Globus pallidus (tissue), 1 donor: Measurements from ENCODE around the gene SLC25A26.

Experiments used
- DNase-seq: peaks from one replicate; pipeline ENCODE4 v3.0.0-alpha.2; 2015; ENCODE audit warnings: low spot score

Gene SLC25A26

DNA sequence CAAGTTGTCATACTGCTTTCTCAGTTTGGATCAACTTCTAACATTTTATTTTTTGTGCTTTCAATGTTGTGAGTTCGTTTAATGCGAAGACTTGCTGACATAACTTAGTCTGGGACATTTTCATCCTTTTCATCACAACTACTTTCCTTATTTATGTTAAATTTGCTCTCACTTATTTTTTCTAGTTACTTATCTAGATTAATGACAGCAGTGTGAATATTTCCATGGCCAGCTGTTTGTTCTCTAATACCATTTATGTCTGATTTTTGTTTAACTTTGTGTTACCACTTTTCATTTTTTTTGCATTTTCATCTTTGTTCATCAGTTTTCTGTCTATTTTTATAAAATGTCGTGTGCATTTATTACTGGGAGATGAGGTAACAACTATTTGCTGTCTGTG lies 6.2 kb downstream of the SLC25A26 start:
- no peak for DNase-seq

- DNase-seq: no peak
Measured at GRCh38 chr3:66227915-66228314, 7.1 kb downstream of the SLC25A26 start.

DNA sequence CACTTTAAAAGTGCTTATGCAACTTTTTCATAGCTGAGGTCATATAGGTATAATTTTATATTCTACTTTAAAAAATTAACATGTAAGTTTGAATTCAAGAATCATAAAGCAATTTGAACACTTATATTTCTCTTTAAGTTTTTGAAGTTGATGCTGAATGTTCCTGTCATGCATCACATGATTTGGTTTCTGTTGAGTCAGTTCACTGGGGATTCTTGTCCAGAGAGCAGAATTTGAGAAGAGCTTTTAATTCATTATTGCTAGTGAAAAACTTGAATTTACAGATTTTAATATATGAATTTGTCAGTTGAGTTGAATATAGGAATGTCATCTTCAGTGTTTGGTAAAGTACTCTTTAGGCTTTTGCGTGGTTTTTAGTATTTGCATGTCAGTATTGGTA lies 7.9 kb downstream of the SLC25A26 start:
- DNase-seq: no peak

- no peak for DNase-seq
Measured at GRCh38 chr3:66229931-66230330, 9.1 kb downstream of the SLC25A26 start.

GRCh38 chr3:66233033-66233432 lies 12.2 kb downstream of the SLC25A26 start:
- DNase-seq: no peak

DNA sequence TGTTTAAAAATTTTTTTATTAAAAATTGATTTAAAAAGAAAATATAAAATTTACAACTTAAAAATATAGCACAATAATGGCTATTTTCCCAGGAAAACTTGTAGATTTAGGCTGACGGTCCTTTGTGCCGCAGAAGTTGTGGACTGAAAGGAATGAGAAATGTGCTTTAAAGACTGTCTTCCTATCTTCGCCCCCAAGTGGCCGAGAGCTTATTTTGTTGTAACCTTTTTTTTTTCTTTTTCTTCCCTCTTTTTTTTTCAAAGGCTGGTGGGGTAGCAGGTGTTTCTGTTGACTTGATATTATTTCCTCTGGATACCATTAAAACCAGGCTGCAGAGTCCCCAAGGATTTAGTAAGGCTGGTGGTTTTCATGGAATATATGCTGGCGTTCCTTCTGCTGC lies 15.5 kb downstream of the SLC25A26 start:
- no peak for DNase-seq

DNA sequence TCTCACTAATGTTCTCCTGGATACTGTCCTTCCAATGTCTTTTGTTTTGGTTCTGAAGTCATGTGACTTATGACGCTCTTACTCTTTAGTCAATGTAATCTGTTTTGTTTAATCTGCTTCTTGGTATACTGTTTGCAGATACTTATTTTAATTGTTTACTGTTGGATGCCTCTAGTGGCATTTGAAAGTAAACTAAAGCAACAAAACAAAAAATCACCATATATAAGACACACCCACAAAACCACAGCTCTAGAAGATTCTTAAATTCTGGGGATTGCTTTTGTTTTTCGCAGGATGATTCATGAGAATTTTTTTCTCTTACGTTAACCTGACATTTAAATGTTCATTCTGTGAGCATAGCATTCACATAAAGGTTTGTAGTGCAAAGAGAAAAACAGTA lies 16.8 kb downstream of the SLC25A26 start:
- no peak for DNase-seq

DNA sequence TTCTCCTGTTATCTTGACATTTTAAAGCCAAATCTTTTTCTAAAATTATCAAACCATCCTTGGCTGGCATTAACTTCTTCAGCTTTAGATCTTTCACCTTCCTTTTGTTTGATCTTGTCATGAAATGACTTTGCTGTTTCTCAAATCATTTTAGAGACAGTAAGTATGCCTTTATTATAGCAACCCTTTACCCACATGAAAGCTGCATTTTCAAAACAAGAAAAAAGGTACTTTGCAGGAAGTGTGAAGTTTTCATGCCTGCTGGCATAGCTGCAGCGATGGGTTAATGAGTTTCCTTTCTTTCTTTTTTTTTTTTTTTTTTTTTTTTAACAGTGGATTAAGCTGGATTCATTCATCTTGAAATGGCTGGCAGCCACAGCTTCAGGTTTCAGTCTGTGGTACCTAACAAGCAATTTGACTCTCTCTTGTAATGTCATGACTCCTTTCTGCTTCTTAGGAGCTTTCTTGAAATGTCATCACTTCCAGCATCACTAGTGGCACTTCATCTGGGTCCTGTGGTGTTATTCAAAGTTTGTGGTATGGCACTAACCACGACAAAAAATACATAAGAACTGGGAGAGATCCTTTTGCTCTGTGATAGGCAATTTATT lies 18.8 kb downstream of the SLC25A26 start:
- no peak for DNase-seq

GRCh38 chr3:66241466-66241865 lies 20.7 kb downstream of the SLC25A26 start:
- peak; percentile 25 for DNase-seq

- DNase-seq: no peak
Measured at GRCh38 chr3:66242788-66243464, 22.1 kb downstream of the SLC25A26 start.

DNA sequence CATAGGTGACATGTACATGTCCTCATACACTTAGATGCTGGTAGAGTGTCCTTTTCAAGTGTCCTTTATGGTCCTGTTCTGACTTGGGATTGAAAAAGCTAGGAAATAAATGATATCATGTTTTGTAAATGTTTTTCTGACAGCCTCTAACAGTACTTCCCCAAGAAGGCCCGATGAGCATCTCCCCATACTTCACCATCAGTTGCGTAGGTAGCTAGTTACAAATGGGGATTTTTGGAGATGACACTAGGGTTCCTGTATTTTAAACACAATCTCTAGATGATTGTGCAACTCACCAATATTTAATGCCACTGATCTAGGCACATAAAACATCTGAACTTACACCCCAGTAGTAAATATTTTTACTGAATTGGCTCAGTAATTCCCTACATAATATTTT lies 27.8 kb downstream of the SLC25A26 start:
- DNase-seq: no peak

DNA sequence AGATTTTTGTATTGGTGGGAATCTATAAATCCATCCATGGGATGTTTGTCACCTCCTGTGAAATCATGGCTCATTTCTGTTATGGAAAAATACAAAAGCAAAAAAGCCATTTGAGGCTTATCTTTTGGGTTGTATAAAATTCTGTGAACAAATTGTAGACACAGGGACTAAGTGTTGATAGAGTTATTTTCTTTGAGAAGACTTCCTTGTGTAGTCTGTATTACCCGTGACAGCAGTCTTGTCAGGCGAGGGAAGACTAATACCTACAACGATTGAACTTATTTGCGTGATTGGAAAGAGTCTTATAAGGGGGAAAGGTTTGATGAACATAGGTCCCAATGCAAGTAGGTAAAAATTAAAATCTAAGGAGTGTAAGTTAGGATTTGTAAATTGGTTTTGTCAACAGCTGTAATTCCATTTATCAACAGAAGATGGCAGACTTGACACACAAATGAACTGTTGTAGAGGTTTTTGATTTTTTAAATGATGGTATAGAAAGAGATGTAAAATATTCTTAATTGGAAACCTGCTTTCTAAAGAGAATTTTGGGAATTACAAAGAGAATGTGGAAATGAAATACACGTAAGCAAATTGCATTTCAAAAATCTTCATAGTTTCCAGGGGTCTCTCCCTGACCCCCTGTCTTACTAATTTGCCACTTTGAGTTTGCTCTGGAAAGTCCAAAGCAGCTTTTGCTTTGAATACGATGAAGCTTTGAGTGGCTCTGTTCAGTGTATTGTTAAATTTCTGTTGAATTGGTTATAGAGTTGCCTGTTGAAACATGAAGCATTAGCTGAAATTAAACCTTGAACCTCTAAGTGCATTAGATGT lies 33.2 kb downstream of the SLC25A26 start:
- peak; percentile 55 for DNase-seq

GRCh38 chr3:66255865-66256264 lies 35.1 kb downstream of the SLC25A26 start:
- DNase-seq: no peak

DNA sequence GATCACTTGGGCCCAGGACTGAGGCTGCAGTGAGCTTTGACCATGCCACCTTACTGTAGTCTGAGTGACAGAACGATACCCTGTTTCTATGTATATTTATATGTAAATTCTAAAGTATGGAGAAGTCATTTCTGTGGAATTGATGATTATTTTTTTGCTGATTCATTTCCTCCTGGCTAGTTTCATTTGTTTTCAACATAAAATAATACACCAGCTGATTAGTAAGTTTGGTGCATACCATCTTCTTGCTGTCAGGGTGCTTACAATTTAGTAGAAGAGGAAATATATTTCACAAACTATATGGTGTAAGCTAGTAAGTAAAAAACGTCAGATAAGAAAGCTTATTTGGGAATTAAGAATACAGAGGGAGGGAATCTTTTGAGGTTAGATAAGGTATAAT lies 36.0 kb downstream of the SLC25A26 start:
- DNase-seq: no peak

- no peak for DNase-seq
Measured at GRCh38 chr3:66259566-66260255, 38.9 kb downstream of the SLC25A26 start.

- no peak for DNase-seq
Measured at GRCh38 chr3:66260431-66260830, 39.6 kb downstream of the SLC25A26 start.

GRCh38 chr3:66261355-66261754 lies 40.6 kb downstream of the SLC25A26 start:
- no peak for DNase-seq

DNA sequence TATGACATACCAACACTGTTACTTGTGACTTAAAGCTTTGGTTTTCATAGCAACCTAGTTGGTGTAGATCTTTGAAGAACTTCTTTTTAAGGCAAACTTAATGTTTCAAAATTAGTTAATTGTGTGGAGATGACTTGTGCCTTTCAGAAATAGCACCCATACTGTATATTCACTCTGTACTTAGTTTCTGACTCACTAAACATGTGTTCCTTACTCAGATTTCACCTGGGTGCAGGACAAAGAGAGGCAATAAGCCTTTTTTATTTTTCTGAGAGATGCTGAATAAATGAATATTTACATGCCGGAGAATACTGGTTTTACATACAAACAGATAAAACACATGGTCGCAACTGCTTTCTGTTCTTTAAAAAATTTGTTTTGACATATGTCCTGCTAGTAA lies 44.8 kb downstream of the SLC25A26 start:
- no peak for DNase-seq

DNA sequence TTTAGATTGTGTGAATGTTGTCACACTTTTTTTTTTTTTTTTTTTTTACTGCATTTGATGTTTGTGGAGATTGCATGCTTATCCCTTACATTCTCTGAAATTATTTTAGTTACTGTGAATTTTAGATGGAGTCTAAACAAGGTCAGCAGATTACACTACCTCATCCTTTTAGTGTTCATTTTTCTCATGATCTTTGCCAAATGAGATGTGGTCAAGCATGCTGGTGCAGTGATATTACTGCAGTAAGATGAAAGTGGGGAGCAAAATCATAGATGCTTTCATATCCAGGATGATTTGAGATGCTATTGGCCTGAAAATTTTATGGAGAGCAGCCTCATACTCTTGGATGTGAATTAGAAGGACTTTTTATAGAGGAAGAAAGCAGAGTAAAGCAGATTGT lies 45.8 kb downstream of the SLC25A26 start:
- DNase-seq: no peak

DNA sequence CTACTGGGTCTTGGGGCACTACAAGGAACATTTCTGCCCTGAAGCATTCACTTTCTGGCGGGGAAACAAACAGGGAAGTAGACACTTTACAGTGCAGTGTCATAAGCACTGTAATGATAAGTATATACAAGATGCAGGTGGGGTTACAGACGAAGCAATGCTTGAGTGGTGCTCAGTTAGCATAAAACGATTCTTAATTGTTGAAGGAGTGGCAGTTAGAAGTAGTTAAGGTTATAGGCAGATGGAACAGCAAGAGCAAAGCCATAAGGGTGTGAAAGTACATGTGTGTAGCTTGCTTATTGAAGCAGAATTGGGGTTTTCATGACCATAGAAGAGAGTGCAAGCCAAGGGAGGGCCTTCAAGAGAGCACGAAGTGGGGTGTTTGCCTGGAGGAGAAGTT lies 46.2 kb downstream of the SLC25A26 start:
- no peak for DNase-seq

GRCh38 chr3:66267906-66268305 lies 47.1 kb downstream of the SLC25A26 start:
- DNase-seq: no peak

DNA sequence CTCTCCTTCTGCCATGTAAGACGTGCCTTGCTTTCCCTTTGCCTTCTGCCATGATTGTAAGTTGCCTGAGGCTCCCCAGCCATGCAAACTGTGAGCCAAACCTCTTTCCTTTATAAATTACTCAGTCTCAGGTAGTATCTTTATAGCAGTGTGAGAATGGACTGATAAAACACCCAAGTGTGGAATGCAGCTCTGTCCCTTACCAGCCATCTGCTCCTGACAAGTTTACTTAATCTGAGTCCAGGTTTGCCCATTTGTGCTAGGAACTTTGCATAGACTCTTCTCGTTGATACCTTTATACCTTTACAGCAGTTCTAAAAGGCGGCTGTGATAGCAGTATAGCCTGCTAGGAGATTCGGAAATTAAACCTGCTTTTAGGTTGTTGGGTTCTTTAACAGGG lies 48.1 kb downstream of the SLC25A26 start:
- DNase-seq: no peak

DNA sequence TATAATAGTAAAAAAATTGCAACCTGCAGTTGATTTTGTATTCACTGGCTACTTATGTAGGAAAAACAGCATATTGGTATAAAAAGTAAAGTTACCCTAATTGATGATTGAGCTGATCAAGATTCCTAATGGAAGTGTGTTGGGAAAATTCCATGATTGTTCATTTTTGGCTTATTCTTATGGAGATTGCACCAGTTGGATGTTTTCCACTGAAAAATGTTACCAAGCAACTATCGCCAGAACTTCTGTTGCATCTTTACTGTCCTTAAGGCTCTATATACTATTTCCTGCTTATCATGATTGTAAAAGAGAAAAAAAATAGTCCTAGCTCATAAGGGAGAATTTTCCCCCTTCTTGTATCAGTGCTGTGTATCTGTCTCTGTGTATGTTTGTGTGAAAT lies 48.6 kb downstream of the SLC25A26 start:
- no peak for DNase-seq
